ENCODE results near the gene FBXO40.

DNA sequence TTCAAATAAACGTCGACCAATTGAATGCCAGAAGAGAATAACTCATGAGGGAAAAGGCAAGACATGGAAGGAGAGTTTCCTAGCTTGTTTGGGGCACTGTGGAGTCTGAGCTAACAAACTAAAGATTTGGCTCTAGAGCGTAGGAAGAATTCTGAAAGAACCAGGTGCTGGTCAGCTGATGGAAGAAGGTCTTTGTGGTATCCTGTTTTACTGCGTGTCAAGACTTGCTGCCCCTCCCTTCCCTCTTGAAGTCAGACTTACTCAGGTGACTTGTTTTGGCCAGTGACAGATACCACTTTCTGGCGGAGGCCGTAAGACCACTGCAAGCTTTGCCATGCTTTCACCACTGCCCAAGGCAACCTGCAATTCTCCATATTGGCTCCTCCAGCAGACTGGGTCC is 68.2 kb downstream of the FBXO40 start:
- TF ChIP-seq, protein P1, sequence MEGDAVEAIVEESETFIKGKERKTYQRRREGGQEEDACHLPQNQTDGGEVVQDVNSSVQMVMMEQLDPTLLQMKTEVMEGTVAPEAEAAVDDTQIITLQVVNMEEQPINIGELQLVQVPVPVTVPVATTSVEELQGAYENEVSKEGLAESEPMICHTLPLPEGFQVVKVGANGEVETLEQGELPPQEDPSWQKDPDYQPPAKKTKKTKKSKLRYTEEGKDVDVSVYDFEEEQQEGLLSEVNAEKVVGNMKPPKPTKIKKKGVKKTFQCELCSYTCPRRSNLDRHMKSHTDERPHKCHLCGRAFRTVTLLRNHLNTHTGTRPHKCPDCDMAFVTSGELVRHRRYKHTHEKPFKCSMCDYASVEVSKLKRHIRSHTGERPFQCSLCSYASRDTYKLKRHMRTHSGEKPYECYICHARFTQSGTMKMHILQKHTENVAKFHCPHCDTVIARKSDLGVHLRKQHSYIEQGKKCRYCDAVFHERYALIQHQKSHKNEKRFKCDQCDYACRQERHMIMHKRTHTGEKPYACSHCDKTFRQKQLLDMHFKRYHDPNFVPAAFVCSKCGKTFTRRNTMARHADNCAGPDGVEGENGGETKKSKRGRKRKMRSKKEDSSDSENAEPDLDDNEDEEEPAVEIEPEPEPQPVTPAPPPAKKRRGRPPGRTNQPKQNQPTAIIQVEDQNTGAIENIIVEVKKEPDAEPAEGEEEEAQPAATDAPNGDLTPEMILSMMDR (IDR thresholded peaks at IDR 0.05; ENCODE audit: low read length), result no peak
- TF ChIP-seq EZH2 (IDR thresholded peaks at IDR 0.05; ENCODE audit: borderline replicate concordance, low read length), result no peak

Measured in OCI-LY1 (cell line).